ENCODE data around the gene RABGGTA.
A peak's percentile ranks its signal among the peaks of the same experiment; 100 is the strongest.
"Not testable (repeated sequence)": the region's sequence is repeated elsewhere in the genome, so short reads cannot be mapped to it uniquely, and the experiment has no call there.

RABGGTA gene

GRCh38 chr14:24249230-24250021 lies 22.0 kb downstream of the RABGGTA start:
- H3K27ac ChIP-seq = no peak overlapping the region
- no peak for DNase-seq (ENCODE audit: low read depth, low spot score)

GRCh38 chr14:24247422-24247821 lies 24.0 kb downstream of the RABGGTA start:
- DNase-seq (ENCODE audit: low read depth, low spot score) = no peak
- peak overlapping the region; percentile 40 for H3K27ac ChIP-seq

- H3K27ac ChIP-seq = peak overlapping the region; percentile 40
- no peak for DNase-seq (ENCODE audit: low read depth, low spot score)
These were observed 24.6 kb downstream of the RABGGTA start for GRCh38 chr14:24246765-24247212.

- not testable (repeated sequence) for H3K27ac ChIP-seq; DNase-seq (ENCODE audit: low read depth, low spot score)
These were observed 26.0 kb downstream of the RABGGTA start for GRCh38 chr14:24245350-24245749.

GRCh38 chr14:24243336-24243836 lies 28.0 kb downstream of the RABGGTA start:
- peak overlapping the region; percentile 98 for H3K27ac ChIP-seq
- DNase-seq (ENCODE audit: low read depth, low spot score) = no peak

- peak; percentile 60 for DNase-seq (ENCODE audit: low read depth, low spot score)
- H3K27ac ChIP-seq = peak overlapping the region; percentile 98
These were observed 29.5 kb downstream of the RABGGTA start for GRCh38 chr14:24241829-24242443.

- H3K27ac ChIP-seq = peak overlapping the region; percentile 98
These were observed 31.1 kb downstream of the RABGGTA start for GRCh38 chr14:24240110-24240918.

GRCh38 chr14:24238527-24239037 lies 32.8 kb downstream of the RABGGTA start:
- DNase-seq (ENCODE audit: low read depth, low spot score) = no peak
- H3K27ac ChIP-seq = peak overlapping the region; percentile 98

More at GRCh38 chr14:24240110-24240918, 31.1 kb downstream of the RABGGTA start:
- no peak for DNase-seq (ENCODE audit: low read depth, low spot score)

- DNase-seq (ENCODE audit: low read depth, low spot score) = peak; percentile 79
- H3K27ac ChIP-seq = peak overlapping the region; percentile 98
These were observed 33.3 kb downstream of the RABGGTA start for GRCh38 chr14:24238123-24238522.

GRCh38 chr14:24237463-24237955 lies 33.9 kb downstream of the RABGGTA start:
- H3K27ac ChIP-seq = peak overlapping the region; percentile 98
- no peak for DNase-seq (ENCODE audit: low read depth, low spot score)

- DNase-seq (ENCODE audit: low read depth, low spot score) = no peak
- H3K27ac ChIP-seq = peak overlapping the region; percentile 98
These were observed 34.5 kb downstream of the RABGGTA start for GRCh38 chr14:24236689-24237462.

- H3K27ac ChIP-seq = peak overlapping the region; percentile 98
- no peak for DNase-seq (ENCODE audit: low read depth, low spot score)
These were observed 35.4 kb downstream of the RABGGTA start for GRCh38 chr14:24235804-24236688.

GRCh38 chr14:24234095-24235005 lies 37.0 kb downstream of the RABGGTA start:
- no peak for DNase-seq (ENCODE audit: low read depth, low spot score)
- H3K27ac ChIP-seq = peak overlapping the region; percentile 98

GRCh38 chr14:24233538-24233866 lies 37.9 kb downstream of the RABGGTA start:
- DNase-seq (ENCODE audit: low read depth, low spot score) = no peak

GRCh38 chr14:24232645-24233537 lies 38.5 kb downstream of the RABGGTA start, which contains the start of gene GMPR2:
Gene GMPR2, plus strand, starts transcription at chr14:24232929. Its CDS starts 325 bp downstream, at chr14:24233254.
- no peak for DNase-seq (ENCODE audit: low read depth, low spot score)
- H3K27ac ChIP-seq = peak within 1 kb of the TSS; percentile 98

More at GRCh38 chr14:24233538-24233866, 37.9 kb downstream of the RABGGTA start:
- H3K27ac ChIP-seq = peak overlapping the region; percentile 98

GRCh38 chr14:24232121-24232644 lies 39.2 kb downstream of the RABGGTA start, which contains the start of gene NEDD8:
Gene NEDD8, minus strand, starts transcription at chr14:24232367. Its CDS starts 100 bp downstream, at chr14:24232267.
- DNase-seq (ENCODE audit: low read depth, low spot score) = peak; percentile 88
- peak within 1 kb of the TSS; percentile 98 for H3K27ac ChIP-seq
